HepG2 (cell line): ENCODE results near the gene ANKS1B. TPM values are rescaled to one million over a fixed set of nuclear protein-coding genes. Genes with fewer than 3 reads are reported as not detected.

ENCODE experiments used
- ATAC-seq: fragments of 200-7000 bp; cut with Tn5 transposase; 3 replicates; pipeline ENCODE4 v1.9.1; 2020; ENCODE audit warnings: mild to moderate bottlenecking, moderate library complexity
- BruUV-seq: library from RNA; stranded (reverse); fragments of 400-500 nt; replicated peaks from 2 replicates; lab custom pipeline; 2021; lab: Mats Ljungman, UMichigan
- CTCF ChIA-PET: fragments of 300-600 bp; formaldehyde crosslinking; extraction: SDS; loops from one replicate; lab custom pipeline; 2021; ENCODE audit warnings: low total read pairs, inconsistent platforms, low intra/inter-chr PET ratio; lab: Yijun Ruan, JAX
- POLR2A ChIA-PET: fragments of 350-600 bp; sonication (Branson Sonifier 250); formaldehyde crosslinking; loops from one replicate; lab custom pipeline; 2020; ENCODE audit warnings: antibody characterized with exemption, inconsistent platforms; lab: Yijun Ruan, JAX
- DNase-seq: peaks from one replicate; pipeline ENCODE4 v3.0.0-alpha.2; 2015; ENCODE audit warnings: low spot score
- FAIRE-seq: peaks from 3 replicates; lab custom pipeline; 2011; peaks lifted over from hg19 to GRCh38; lab: Jason Lieb, UNC
- H2AFZ ChIP-seq: one replicate; pipeline ENCODE4 v1.6.1; 2011; ENCODE audit warnings: low read length, inconsistent platforms
- H3K27ac ChIP-seq: fragments of 300-600 bp; 3 replicates; pipeline ENCODE4 v1.8.0; 2011; ENCODE audit warnings: mixed run types, mild to moderate bottlenecking, mixed read lengths, low read length, inconsistent platforms; ENCODE audit not compliant: insufficient read depth; ENCODE audit errors: extremely low read length
- H3K27me3 ChIP-seq, 2 experiments: fragments of 200-600 bp in 1 of 2; 2 replicates in 1 of 2; 3 replicates in 1 of 2; pipeline versions ENCODE4 v1.6.0 to v1.8.0; 2011; ENCODE audit warnings: low read length in 2 of 2, mild to moderate bottlenecking in 2 of 2, moderate library complexity in 2 of 2, inconsistent platforms in 1 of 2; ENCODE audit not compliant: insufficient read depth in 2 of 2, control insufficient read depth in 1 of 2
- H3K36me3 ChIP-seq, 2 experiments: fragments of 200-600 bp in 1 of 2; replicated peaks in 1 of 2; 2 replicates in 1 of 2; 3 replicates in 1 of 2; pipeline versions ENCODE4 v1.5.1 to v1.8.0; 2011; ENCODE audit warnings: low read length in 2 of 2, inconsistent platforms in 1 of 2; ENCODE audit not compliant: insufficient read depth in 2 of 2, control insufficient read depth in 1 of 2
- H3K4me1 ChIP-seq: 2 replicates; pipeline ENCODE4 v1.5.1; 2012; ENCODE audit warnings: low read length, inconsistent platforms; ENCODE audit not compliant: insufficient read depth
- H3K4me2 ChIP-seq: 2 replicates; pipeline ENCODE4 v1.6.0; 2011; ENCODE audit warnings: low read depth, low read length, inconsistent platforms
- H3K4me3 ChIP-seq, 3 experiments: fragments of 200-600 bp in 1 of 3; sonication (generic), shearing (Covaris generic) in 1 of 3; replicated peaks in 1 of 3; 2 replicates each; pipeline ENCODE4 v1.5.1; 2011 to 2016; ENCODE audit warnings: low read length in 3 of 3, inconsistent platforms in 2 of 3, low read depth in 2 of 3, mild to moderate bottlenecking in 2 of 3, control low read depth in 1 of 3, mixed read lengths in 1 of 3; ENCODE audit not compliant: insufficient read depth in 1 of 3
- H3K79me2 ChIP-seq: one replicate; pipeline ENCODE4 v1.6.1; 2011; ENCODE audit warnings: low read length, inconsistent platforms; ENCODE audit not compliant: insufficient read depth
- H3K9ac ChIP-seq: 2 replicates; pipeline ENCODE4 v1.6.0; 2011; ENCODE audit warnings: mild to moderate bottlenecking, low read depth, low read length, inconsistent platforms; ENCODE audit not compliant: insufficient read depth
- H3K9me3 ChIP-seq: 2 replicates; pipeline ENCODE4 v1.5.1; 2012; ENCODE audit warnings: mild to moderate bottlenecking, low read length
- H4K20me1 ChIP-seq: 2 replicates; pipeline ENCODE4 v1.6.0; 2011; ENCODE audit warnings: inconsistent platforms, mild to moderate bottlenecking, low read length, moderate library complexity; ENCODE audit not compliant: insufficient read depth
- BRD4 ChIP-seq: sonication (generic); formaldehyde crosslinking; IDR thresholded peaks from 2 replicates; pipeline ENCODE4 v1.4.0; 2020; ENCODE audit warnings: missing genetic modification reagents
- FOXJ3 ChIP-seq: sonication (generic); formaldehyde crosslinking; IDR thresholded peaks from 2 replicates; pipeline ENCODE4 v1.4.0; 2020; ENCODE audit warnings: missing genetic modification reagents, mild to moderate bottlenecking, borderline replicate concordance
- GMEB2 ChIP-seq: IDR thresholded peaks from 2 replicates; pipeline ENCODE4 v1.6.1; 2016; ENCODE audit warnings: missing biosample characterization, missing genetic modification reagents, low read depth
- HMGA1 ChIP-seq: sonication (generic); formaldehyde crosslinking; conservative IDR thresholded peaks from 2 replicates; pipeline ENCODE4 v1.4.0; 2020; ENCODE audit warnings: missing genetic modification reagents
- HNF4A ChIP-seq: sonication (generic); formaldehyde crosslinking; IDR thresholded peaks from 2 replicates; pipeline ENCODE4 v1.4.0; 2020; ENCODE audit warnings: missing genetic modification reagents
- HNRNPH1 ChIP-seq: fragments of 200-400 bp; formaldehyde crosslinking; optimal IDR thresholded peaks from 2 replicates; pipeline ENCODE3; 2017; ENCODE audit warnings: mild to moderate bottlenecking, low read depth, low read length
- MTF1 ChIP-seq: sonication (generic); formaldehyde crosslinking; IDR thresholded peaks from 2 replicates; pipeline ENCODE4 v1.5.0; 2020; ENCODE audit warnings: missing genetic modification reagents
- PCBP2 ChIP-seq: fragments of 200-400 bp; formaldehyde crosslinking; optimal IDR thresholded peaks from 2 replicates; pipeline ENCODE3; 2018; ENCODE audit warnings: low read length, low read depth; ENCODE audit not compliant: poor library complexity, severe bottlenecking
- PRDM15 ChIP-seq: sonication (generic); formaldehyde crosslinking; IDR thresholded peaks from 2 replicates; pipeline ENCODE4 v1.4.0; 2020; ENCODE audit warnings: missing genetic modification reagents
- RBM39 ChIP-seq: fragments of 200-400 bp; formaldehyde crosslinking; IDR thresholded peaks from one replicate; pipeline ENCODE4 v1.6.1; 2018; ENCODE audit warnings: antibody characterized with exemption, mild to moderate bottlenecking, low read depth, low read length; ENCODE audit not compliant: poor library complexity, severe bottlenecking
- RFX3 ChIP-seq: IDR thresholded peaks from 2 replicates; pipeline ENCODE4 v1.6.1; 2016; ENCODE audit warnings: missing biosample characterization, missing genetic modification reagents
- SYNCRIP ChIP-seq: fragments of 200-400 bp; formaldehyde crosslinking; IDR thresholded peaks from 2 replicates; pipeline ENCODE4 v1.6.1; 2018; ENCODE audit warnings: mild to moderate bottlenecking, low read depth, low read length; ENCODE audit not compliant: insufficient read depth
- ZMYM4 ChIP-seq: sonication (generic); formaldehyde crosslinking; IDR thresholded peaks from 2 replicates; pipeline ENCODE4 v1.8.1; 2023; ENCODE audit warnings: mild to moderate bottlenecking, missing genetic modification reagents
- ZNF12 ChIP-seq: sonication (generic); formaldehyde crosslinking; IDR thresholded peaks from 2 replicates; pipeline ENCODE4 v1.5.0; 2020; ENCODE audit warnings: missing genetic modification reagents
- ZNF337 ChIP-seq: sonication (generic); formaldehyde crosslinking; IDR thresholded peaks from 2 replicates; pipeline ENCODE4 v1.5.1; 2020; ENCODE audit warnings: missing genetic modification reagents, low read depth, mild to moderate bottlenecking, borderline replicate concordance
- ZNF446 ChIP-seq: sonication (generic); formaldehyde crosslinking; IDR thresholded peaks from 2 replicates; pipeline ENCODE4 v1.5.0; 2020; ENCODE audit warnings: mild to moderate bottlenecking, missing genetic modification reagents
- ZNF460 ChIP-seq: sonication (generic); formaldehyde crosslinking; IDR thresholded peaks from 2 replicates; pipeline ENCODE4 v1.5.1; 2020; ENCODE audit warnings: missing genetic modification reagents, mild to moderate bottlenecking, borderline replicate concordance
- ZNF629 ChIP-seq: sonication (generic); formaldehyde crosslinking; conservative IDR thresholded peaks from 2 replicates; pipeline ENCODE4 v1.5.0; 2020; ENCODE audit warnings: missing genetic modification reagents
- WGBS: methylation state at CpG from one replicate; pipeline ENCODE4 v1.1.6; 2017; ENCODE audit warnings: low lambda C conversion rate; 5-methylcytosine and 5-hydroxymethylcytosine counted together
- in situ Hi-C: cut with HindIII; loops from 2 replicates; pipeline ENCODE4 v1.10.0; 2017; ENCODE audit warnings: low pct_unique_long_range_greater_than_20kb; ENCODE audit not compliant: extremely low pct_ligation_motif_present
- intact Hi-C: fragments of 100-400 bp; cut with micrococcal nuclease; formaldehyde crosslinking; loops from one replicate; pipeline ENCODE4 v1.10.0; 2022; ENCODE audit not compliant: unreplicated experiment
- polyA plus RNA-seq, 8 experiments: library from polyadenylated mRNA; depleted of rRNA in 3 of 8; stranded (reverse) in 7 of 8; unstranded in 1 of 8; fragments of >200 nt; fragmentation: Illumina TruSeq in 4 of 8; extraction: Trizol in 4 of 8; gene quantifications; 2 replicates each; pipeline versions ENCODE4 v1.2.1 to v1.2.3, GENCODE V29; 2011 to 2016; ENCODE audit warnings: low read depth in 4 of 8, missing spikeins in 1 of 8, mixed read lengths in 1 of 8; ENCODE audit not compliant: insufficient read depth in 1 of 8
- total RNA-seq, 5 experiments: library from RNA; depleted of rRNA; stranded (reverse); fragments of >200 nt; fragmentation: Illumina TruSeq; extraction: Trizol; gene quantifications; 2 replicates each; pipeline ENCODE4 v1.2.3, GENCODE V29; 2016; ENCODE audit warnings: low read depth in 1 of 5
- TF ChIP-seq, protein P1 (sequence below): sonication (generic); formaldehyde crosslinking; IDR thresholded peaks from 2 replicates; pipeline ENCODE4 v1.8.1; 2023; ENCODE audit warnings: mild to moderate bottlenecking, missing genetic modification reagents

ANKS1B gene
- total and polyA plus RNA-seq, 2 of the 13 experiments (the other 11 are each of a cell fraction or from before 2014, with no cell fraction given), result 0.15 TPM; not detected in 1

GRCh38 chr12:99311373-99311772, 673.4 kb downstream of the ANKS1B start:
- intact Hi-C loops, result no loop called here
- Histone ChIP-seq H3K36me3 (no peaks in the 10 kb centered on the region), H2AFZ (no peak overlapping the region)
- no peak for TF ChIP-seq ZNF629 (CRISPR knock-in tag)
- no peak for TF ChIP-seq ZMYM4
- no peak for TF ChIP-seq BRD4 (CRISPR knock-in tag)
- no peak for TF ChIP-seq SYNCRIP
- no peak for TF ChIP-seq RBM39
- no peak for TF ChIP-seq MTF1 (CRISPR knock-in tag)
- no peak for TF ChIP-seq RFX3
- no peak for TF ChIP-seq PCBP2
- TF ChIP-seq FOXJ3 (CRISPR knock-in tag), result no peak
- TF ChIP-seq HMGA1, result no peak
- TF ChIP-seq HNRNPH1, result no peak
- TF ChIP-seq ZNF446 (CRISPR knock-in tag), result no peak
- TF ChIP-seq ZNF12 (CRISPR knock-in tag), result no peak
- TF ChIP-seq HNF4A (CRISPR knock-in tag), result no peak
- TF ChIP-seq ZNF337, result no peak
- TF ChIP-seq, protein P1, sequence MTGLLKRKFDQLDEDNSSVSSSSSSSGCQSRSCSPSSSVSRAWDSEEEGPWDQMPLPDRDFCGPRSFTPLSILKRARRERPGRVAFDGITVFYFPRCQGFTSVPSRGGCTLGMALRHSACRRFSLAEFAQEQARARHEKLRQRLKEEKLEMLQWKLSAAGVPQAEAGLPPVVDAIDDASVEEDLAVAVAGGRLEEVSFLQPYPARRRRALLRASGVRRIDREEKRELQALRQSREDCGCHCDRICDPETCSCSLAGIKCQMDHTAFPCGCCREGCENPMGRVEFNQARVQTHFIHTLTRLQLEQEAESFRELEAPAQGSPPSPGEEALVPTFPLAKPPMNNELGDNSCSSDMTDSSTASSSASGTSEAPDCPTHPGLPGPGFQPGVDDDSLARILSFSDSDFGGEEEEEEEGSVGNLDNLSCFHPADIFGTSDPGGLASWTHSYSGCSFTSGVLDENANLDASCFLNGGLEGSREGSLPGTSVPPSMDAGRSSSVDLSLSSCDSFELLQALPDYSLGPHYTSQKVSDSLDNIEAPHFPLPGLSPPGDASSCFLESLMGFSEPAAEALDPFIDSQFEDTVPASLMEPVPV, result no peak
- TF ChIP-seq PRDM15, result no peak
- no peak for TF ChIP-seq ZNF460 (CRISPR knock-in tag)
- no peak for TF ChIP-seq GMEB2 (CRISPR knock-in tag)
- TF ChIP-seq, all 625 proteins: peak for 0
- in situ Hi-C loops, result no loop called here
- Histone ChIP-seq H3K4me1 (no peaks in the 10 kb centered on the region), H3K4me2 (no peak overlapping the region), H3K9me3 (peaks cover 14% of the 10 kb centered on the region; the same call in 1 of the 2 replicates), H3K27ac (no peak overlapping the region), H3K79me2 (no peaks in the 10 kb centered on the region), H4K20me1 (no peaks in the 10 kb centered on the region), H3K9ac (no peak overlapping the region), H3K4me3 (no peak overlapping the region), H3K27me3 (no peaks in the 10 kb centered on the region)
- POLR2A ChIA-PET, result no interaction called here
- ATAC-seq (no peak), FAIRE-seq (no peak), DNase-seq (no peak)
- no TSS peak for BruUV-seq
- CTCF ChIA-PET, result no interaction called here
- 6% methylated on average over 1 of the region's 1 CpG for WGBS
